Measurements from ENCODE around the gene NTMT2. TPM values are rescaled to one million over a fixed set of nuclear protein-coding genes. Genes with fewer than 3 reads are reported as not detected.

Gene NTMT2
- total RNA-seq, 1 experiment from 2014 or later = not detected

- DNase-seq (ENCODE audit: low spot score) = no peak
These were observed 63.4 kb downstream of the NTMT2 start for GRCh38 chr1:170209125-170209524.

GRCh38 chr1:170210142-170210541 is 64.4 kb downstream of the NTMT2 start:
- no peak for DNase-seq (ENCODE audit: low spot score)

GRCh38 chr1:170213596-170213995 is 67.8 kb downstream of the NTMT2 start:
- DNase-seq (ENCODE audit: low spot score) = no peak

- DNase-seq (ENCODE audit: low spot score) = peak; percentile 35
These were observed 68.6 kb downstream of the NTMT2 start for GRCh38 chr1:170214117-170215032.

- no peak for DNase-seq (ENCODE audit: low spot score)
These were observed 69.5 kb downstream of the NTMT2 start for GRCh38 chr1:170215072-170215885.

GRCh38 chr1:170217517-170218256 is 71.9 kb downstream of the NTMT2 start:
- DNase-seq (ENCODE audit: low spot score) = no peak

GRCh38 chr1:170218257-170218650 is 72.5 kb downstream of the NTMT2 start:
- no peak for DNase-seq (ENCODE audit: low spot score)

Other genes starting within 250 kb of the NTMT2 start
- gene KIFAP3, start 71.3 kb upstream of the NTMT2 start, total RNA-seq (2014; rRNA removed; shearing (Covaris generic)) = 203 and 230 TPM in 2 replicates

Data from A172 (cell line).